GM18519 (cell line): ENCODE results near the gene FN3KRP.

ENCODE experiments used
- ATAC-seq: cut with Tn5 transposase; IDR thresholded peaks from one replicate; pipeline ENCODE4 v1.9.1; 2021; ENCODE audit warnings: mild to moderate bottlenecking, moderate library complexity; ENCODE audit not compliant: unreplicated experiment, low FRiP score

FN3KRP gene

GRCh38 chr17:82686366-82687324 is 29.9 kb upstream of the FN3KRP start:
- no peak for ATAC-seq

- no peak for ATAC-seq
These were observed 29.1 kb upstream of the FN3KRP start for GRCh38 chr17:82687375-82687861.

- no peak for ATAC-seq
These were observed 28.6 kb upstream of the FN3KRP start for GRCh38 chr17:82687871-82688270.

- ATAC-seq, result no peak
These were observed 27.4 kb upstream of the FN3KRP start for GRCh38 chr17:82689077-82689476.

- ATAC-seq, result no peak
These were observed 25.6 kb upstream of the FN3KRP start for GRCh38 chr17:82690786-82691489.

- ATAC-seq, result no peak
These were observed 24.8 kb upstream of the FN3KRP start for GRCh38 chr17:82691714-82692113.

GRCh38 chr17:82692268-82692667 is 24.2 kb upstream of the FN3KRP start:
- no peak for ATAC-seq

GRCh38 chr17:82693168-82693867 is 23.2 kb upstream of the FN3KRP start:
- no peak for ATAC-seq

- no peak for ATAC-seq
These were observed 21.9 kb upstream of the FN3KRP start for GRCh38 chr17:82694647-82695046.

GRCh38 chr17:82696259-82696658 is 20.2 kb upstream of the FN3KRP start:
- ATAC-seq, result no peak

GRCh38 chr17:82696916-82697807 is 19.3 kb upstream of the FN3KRP start:
- no peak for ATAC-seq

- no peak for ATAC-seq
These were observed 18.8 kb upstream of the FN3KRP start for GRCh38 chr17:82697808-82698064.

- peak; percentile 93 for ATAC-seq
These were observed 18.2 kb upstream of the FN3KRP start, which contains the start of gene RAB40B for GRCh38 chr17:82698065-82698973. Gene RAB40B, minus strand, starts transcription at chr17:82698698. Its CDS starts 102 bp downstream, at chr17:82698596.

- ATAC-seq, result no peak
These were observed 17.5 kb upstream of the FN3KRP start for GRCh38 chr17:82698974-82699442.

- ATAC-seq, result no peak
These were observed 17.0 kb upstream of the FN3KRP start for GRCh38 chr17:82699551-82699950.

GRCh38 chr17:82702231-82702927 is 14.1 kb upstream of the FN3KRP start:
- ATAC-seq, result no peak

- no peak for ATAC-seq
These were observed 13.3 kb upstream of the FN3KRP start for GRCh38 chr17:82703036-82703745.
